ENCODE data around the gene CLK3. TPM values are rescaled to one million over a fixed set of nuclear protein-coding genes. Genes with fewer than 3 reads are reported as not detected.
"Not testable (repeated sequence)": the region's sequence is repeated elsewhere in the genome, so short reads cannot be mapped to it uniquely, and the experiment has no call there.

Gene CLK3
- total RNA-seq, 2 experiments from 2014 or later, result 159 to 168 TPM

GRCh38 chr15:74653426-74654102, 37.9 kb downstream of the CLK3 start:
- Mint-ChIP-seq H3K27me3 (no peaks in the 10 kb centered on the region), H3K4me1 (ENCODE audit: low read depth) (peaks cover 14% of the 10 kb centered on the region), H3K9me3 (no peaks in the 10 kb centered on the region), H3K36me3 (ENCODE audit: low read depth) (peaks cover 2% of the 10 kb centered on the region), H3K27ac (no peak overlapping the region), H3K4me3 (no peak overlapping the region)
- no peak for ATAC-seq
- TF ChIP-seq, protein P1, sequence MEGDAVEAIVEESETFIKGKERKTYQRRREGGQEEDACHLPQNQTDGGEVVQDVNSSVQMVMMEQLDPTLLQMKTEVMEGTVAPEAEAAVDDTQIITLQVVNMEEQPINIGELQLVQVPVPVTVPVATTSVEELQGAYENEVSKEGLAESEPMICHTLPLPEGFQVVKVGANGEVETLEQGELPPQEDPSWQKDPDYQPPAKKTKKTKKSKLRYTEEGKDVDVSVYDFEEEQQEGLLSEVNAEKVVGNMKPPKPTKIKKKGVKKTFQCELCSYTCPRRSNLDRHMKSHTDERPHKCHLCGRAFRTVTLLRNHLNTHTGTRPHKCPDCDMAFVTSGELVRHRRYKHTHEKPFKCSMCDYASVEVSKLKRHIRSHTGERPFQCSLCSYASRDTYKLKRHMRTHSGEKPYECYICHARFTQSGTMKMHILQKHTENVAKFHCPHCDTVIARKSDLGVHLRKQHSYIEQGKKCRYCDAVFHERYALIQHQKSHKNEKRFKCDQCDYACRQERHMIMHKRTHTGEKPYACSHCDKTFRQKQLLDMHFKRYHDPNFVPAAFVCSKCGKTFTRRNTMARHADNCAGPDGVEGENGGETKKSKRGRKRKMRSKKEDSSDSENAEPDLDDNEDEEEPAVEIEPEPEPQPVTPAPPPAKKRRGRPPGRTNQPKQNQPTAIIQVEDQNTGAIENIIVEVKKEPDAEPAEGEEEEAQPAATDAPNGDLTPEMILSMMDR (IDR thresholded peaks at IDR 0.05), result no peak
- ChIA-PET POLR2A (interaction anchor here (1.1 to 1.3 kb wide), 2 partner anchors 10 to 43 kb away, joined by 3 to 5 read pairs; partner anchors contain the start of gene EDC3), CTCF (interaction anchor here (1.2 to 2.4 kb wide), 3 partner anchors 19 to 116 kb away, joined by 4 to 16 read pairs (median 7); no protein-coding TSS in a partner anchor)
- intact Hi-C loops (cut with micrococcal nuclease), result no loop called here
- DNase-seq, result no peak

- ChIA-PET CTCF (interaction anchor here (0.6 kb wide), 1 partner anchor 115 kb away, joined by 3 read pairs; no protein-coding TSS in a partner anchor), POLR2A (no interaction called here)
- peaks cover 16% of the 10 kb centered on the region for H3K4me1 Mint-ChIP-seq (ENCODE audit: low read depth)
- peaks cover 2% of the 10 kb centered on the region for H3K36me3 Mint-ChIP-seq (ENCODE audit: low read depth)
- intact Hi-C loops (cut with micrococcal nuclease), result no loop called here
- H3K9me3 Mint-ChIP-seq, result no peaks in the 10 kb centered on the region
- no peaks in the 10 kb centered on the region for H3K27me3 Mint-ChIP-seq
- peak overlapping the region; percentile 36 for H3K27ac Mint-ChIP-seq
- TF ChIP-seq, protein P1 (IDR thresholded peaks at IDR 0.05), result no peak
- DNase-seq (peak; percentile 50), ATAC-seq (peak; percentile 88)
- H3K4me3 Mint-ChIP-seq, result no peak overlapping the region
Measured at GRCh38 chr15:74655424-74655823, 39.8 kb downstream of the CLK3 start.

DNA sequence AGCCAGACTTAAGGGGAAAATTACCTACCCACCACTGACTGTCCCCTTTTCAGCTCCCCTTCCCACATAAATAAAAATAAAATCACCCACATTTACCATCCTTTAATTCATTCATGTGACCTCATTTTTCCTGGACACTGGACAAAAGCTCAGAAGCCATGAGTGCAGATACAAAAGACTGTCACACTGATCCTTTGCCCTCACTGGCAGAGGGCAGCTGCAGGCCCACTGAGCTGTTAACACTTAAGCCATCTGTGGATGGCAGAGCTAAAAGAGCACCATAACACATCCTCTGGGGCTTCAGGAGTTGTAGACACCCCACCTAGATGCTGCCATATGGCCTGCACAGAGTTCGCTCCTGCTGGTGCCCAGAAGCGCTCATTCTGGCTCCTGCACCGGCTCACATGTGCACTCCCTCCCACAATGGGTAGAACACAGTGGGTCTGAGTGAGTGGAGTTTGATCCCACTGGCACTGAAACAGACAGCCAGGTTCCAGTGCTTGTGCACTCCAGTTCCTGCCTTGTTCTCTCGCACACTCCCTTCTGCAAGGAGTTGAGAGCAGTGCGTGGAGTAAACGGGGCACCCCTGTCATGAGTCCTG, 41.4 kb downstream of the CLK3 start:
- intact Hi-C loops (cut with micrococcal nuclease), result no loop called here
- ATAC-seq, result no peak
- Mint-ChIP-seq H3K27me3 (no peaks in the 10 kb centered on the region), H3K9me3 (no peaks in the 10 kb centered on the region), H3K27ac (no peak overlapping the region), H3K4me3 (no peak overlapping the region), H3K4me1 (ENCODE audit: low read depth) (peaks cover 16% of the 10 kb centered on the region), H3K36me3 (ENCODE audit: low read depth) (peaks cover 5% of the 10 kb centered on the region)
- DNase-seq, result no peak
- TF ChIP-seq, protein P1 (IDR thresholded peaks at IDR 0.05), result no peak
- ChIA-PET POLR2A (interaction anchor here (0.6 to 1.3 kb wide), 2 partner anchors 117 to 222 kb away, joined by 3 read pairs; no protein-coding TSS in a partner anchor), CTCF (interaction anchor here (0.8 to 1.6 kb wide), 3 partner anchors 22 to 111 kb away, joined by 3 to 5 read pairs (median 4); no protein-coding TSS in a partner anchor)

DNA sequence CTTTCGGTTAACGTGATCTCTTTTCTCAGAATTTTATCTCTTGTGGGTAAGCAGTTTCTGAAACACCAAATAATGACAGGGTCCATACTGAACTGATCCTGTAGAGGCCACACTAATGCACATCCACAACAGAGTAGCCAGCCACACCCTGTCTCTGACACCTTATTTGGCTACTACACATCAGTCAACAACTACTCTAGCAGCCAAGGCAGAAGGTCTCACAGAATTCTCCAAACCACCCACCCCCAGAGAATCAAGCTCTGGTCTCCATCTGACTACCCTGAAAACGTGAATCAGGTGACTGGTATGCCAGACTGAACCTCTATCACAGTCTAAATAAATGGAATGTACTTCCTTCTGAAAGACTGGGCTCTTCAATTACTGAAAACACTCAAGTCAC, 42.2 kb downstream of the CLK3 start:
- ChIA-PET CTCF (interaction anchor here (1.5 to 1.6 kb wide), 2 partner anchors 26 to 110 kb away, joined by 4 read pairs; no protein-coding TSS in a partner anchor), POLR2A (no interaction called here)
- Mint-ChIP-seq H3K4me3 (no peak overlapping the region), H3K27ac (no peak overlapping the region), H3K27me3 (no peaks in the 10 kb centered on the region), H3K36me3 (ENCODE audit: low read depth) (peaks cover 5% of the 10 kb centered on the region), H3K9me3 (no peaks in the 10 kb centered on the region), H3K4me1 (ENCODE audit: low read depth) (peaks cover 19% of the 10 kb centered on the region)
- TF ChIP-seq, protein P1 (IDR thresholded peaks at IDR 0.05), result no peak
- peak; percentile 29 for ATAC-seq
- intact Hi-C loops (cut with micrococcal nuclease), result no loop called here
- no peak for DNase-seq

DNA sequence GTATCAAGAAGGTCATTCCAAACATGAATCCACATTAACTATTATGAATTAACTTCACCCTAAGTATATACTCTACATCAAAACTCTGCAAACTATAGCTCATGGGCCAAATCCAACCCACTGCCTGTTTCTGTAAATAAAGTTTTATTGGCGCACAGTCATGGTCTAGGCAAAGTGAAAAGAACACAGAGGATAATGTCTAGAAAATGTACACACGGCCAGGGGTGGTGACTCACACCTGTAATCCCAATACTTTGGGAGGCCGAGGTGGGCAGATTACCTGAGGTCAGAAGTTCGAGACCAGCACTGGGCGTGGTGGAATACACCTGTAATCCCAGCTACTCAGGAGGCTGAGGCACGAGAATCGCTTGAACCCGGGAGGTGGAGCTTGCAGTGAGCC, 45.6 kb downstream of the CLK3 start:
- H3K27ac Mint-ChIP-seq; H3K36me3 Mint-ChIP-seq (ENCODE audit: low read depth); ATAC-seq; H3K9me3 Mint-ChIP-seq; intact Hi-C loops (cut with micrococcal nuclease); H3K27me3 Mint-ChIP-seq; H3K4me3 Mint-ChIP-seq; DNase-seq: not testable (repeated sequence)
- POLR2A ChIA-PET, result interaction anchor here (1.0 kb wide), 1 partner anchor 252 kb away, joined by 3 read pairs; no protein-coding TSS in a partner anchor
- peaks cover 24% of the 10 kb centered on the region for H3K4me1 Mint-ChIP-seq (ENCODE audit: low read depth)
- CTCF ChIA-PET, result interaction anchor here (0.8 to 1.0 kb wide), 2 partner anchors 27 to 30 kb away, joined by 3 to 4 read pairs; no protein-coding TSS in a partner anchor

All from activated CD8-positive, alpha-beta T cell treated with anti-CD3 and anti-CD28 coated beads for 36 hours (primary cell).